H4 (cell line): ENCODE results near the gene HMGCL. TPM values are rescaled to one million over a fixed set of nuclear protein-coding genes. Genes with fewer than 3 reads are reported as not detected.
"Not testable (repeated sequence)": the region's sequence is repeated elsewhere in the genome, so short reads cannot be mapped to it uniquely, and the experiment has no call there.

ENCODE experiments used
- DNase-seq: peaks from one replicate; pipeline ENCODE4 v3.0.0-alpha.2; 2015; ENCODE audit warnings: low spot score
- total RNA-seq: library from RNA; depleted of rRNA; stranded (reverse); fragments of >200 nt; shearing (Covaris generic); gene quantifications from 2 replicates; pipeline ENCODE4 v1.2.3, GENCODE V29; 2014

The HMGCL gene
- total RNA-seq, 1 experiment from 2014 or later, result 34.5 TPM

DNA sequence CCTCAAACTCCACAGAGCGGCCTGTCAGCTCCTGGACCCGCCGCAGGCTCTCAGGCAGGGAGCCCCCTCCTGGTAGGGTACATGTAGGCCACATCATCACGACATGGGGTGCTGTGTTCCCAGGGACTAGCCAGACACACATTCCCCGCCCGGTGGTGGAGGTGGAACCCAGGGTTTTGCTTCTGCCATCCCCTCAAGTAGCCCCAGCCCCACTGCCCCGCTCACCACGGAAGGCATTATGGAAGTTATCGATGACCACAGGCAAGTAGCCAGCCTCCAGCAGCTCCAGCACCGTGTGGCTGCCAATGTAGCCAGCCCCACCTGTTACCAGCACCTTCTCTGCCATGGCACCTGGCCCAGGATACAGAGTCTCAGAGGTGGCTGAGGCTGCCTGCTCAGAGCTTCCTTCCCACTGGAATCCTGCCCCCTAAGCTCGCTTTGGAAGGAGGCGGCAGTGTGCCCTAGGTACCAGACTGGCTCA is 26.5 kb downstream of the HMGCL start:
- DNase-seq, result no peak

DNA sequence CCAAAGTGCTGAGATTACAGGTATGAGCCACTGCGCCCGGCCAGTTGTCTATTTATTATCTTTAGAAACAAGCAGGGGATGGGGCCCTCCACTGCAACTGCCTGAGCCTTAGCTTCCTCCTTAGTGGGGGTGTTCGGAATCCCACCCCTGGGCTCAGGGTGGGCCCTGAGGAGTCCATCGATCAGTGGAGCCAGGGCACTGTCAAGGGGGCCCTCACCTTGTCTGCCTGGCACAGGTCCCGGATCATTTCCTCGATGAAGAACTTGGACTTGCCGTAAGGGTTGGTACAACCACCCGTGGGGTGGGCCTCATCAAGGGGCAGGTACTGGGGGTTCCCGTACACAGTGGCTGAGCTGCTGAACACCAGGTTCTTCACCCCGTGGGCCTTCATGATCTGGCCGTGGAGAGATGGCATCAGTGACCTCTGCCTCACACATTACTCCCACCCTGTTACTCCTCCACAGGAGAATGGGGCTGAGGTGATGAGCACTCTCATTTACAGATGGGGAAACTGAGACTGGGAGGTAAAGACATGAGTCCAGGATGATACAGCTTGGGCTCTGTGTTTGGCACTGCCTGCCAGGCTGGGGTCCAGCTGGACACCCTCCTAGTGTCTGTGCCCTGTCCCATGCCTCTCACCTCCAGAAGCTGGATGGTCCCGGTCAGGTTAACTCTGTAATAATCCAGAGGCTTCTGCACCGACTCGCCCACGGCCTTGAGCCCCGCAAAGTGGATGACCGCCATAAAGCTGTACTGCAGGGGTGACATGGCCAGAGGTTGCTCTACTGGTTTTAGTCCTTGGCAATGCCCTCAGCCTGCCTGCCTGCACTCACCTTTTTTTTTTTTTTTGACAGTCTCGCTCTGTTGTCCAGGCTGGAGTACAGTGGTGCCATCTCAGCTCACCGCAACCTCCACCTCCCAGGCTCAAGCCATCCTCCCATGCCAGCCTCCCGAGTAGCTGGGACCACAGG is 27.5 kb downstream of the HMGCL start:
- DNase-seq, result no peak

DNA sequence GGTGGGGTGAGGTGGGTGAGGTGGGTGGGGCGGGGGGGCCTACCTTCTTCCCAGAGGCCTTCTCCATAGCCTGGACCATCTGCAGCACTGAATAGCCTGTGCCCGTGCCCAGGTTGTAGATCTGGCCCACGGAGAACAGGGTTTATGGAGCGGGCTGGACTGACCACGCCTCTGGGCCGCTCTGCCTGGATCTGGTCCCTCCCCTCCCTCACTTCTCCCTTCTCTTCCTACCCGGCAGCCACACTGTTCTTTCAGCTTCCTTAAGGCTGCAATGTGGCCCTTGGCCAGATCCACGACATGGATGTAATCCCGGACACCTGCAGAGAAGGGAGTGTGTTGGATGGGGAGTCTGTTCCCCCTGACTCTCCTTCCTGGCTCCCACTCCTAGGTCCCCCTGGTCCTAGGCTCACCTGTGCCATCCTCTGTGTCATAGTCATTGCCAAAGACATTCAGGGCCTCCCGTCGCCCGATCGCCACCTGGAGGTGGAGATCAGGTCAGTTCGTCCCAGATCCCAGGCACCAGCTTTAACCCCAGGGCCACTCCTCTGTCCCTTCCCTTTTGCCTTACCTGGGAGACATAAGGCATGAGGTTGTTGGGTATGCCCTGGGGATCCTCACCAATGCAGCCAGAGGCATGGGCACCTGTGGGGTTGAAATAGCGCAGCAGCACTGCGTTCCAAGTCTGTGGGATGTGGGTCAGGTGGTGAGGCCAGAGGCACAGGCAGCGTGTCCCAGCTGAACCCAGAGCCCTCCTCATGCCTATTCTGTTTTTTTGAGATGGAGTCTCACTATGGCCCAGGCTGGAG is 28.6 kb downstream of the HMGCL start:
- DNase-seq, result no peak

DNA sequence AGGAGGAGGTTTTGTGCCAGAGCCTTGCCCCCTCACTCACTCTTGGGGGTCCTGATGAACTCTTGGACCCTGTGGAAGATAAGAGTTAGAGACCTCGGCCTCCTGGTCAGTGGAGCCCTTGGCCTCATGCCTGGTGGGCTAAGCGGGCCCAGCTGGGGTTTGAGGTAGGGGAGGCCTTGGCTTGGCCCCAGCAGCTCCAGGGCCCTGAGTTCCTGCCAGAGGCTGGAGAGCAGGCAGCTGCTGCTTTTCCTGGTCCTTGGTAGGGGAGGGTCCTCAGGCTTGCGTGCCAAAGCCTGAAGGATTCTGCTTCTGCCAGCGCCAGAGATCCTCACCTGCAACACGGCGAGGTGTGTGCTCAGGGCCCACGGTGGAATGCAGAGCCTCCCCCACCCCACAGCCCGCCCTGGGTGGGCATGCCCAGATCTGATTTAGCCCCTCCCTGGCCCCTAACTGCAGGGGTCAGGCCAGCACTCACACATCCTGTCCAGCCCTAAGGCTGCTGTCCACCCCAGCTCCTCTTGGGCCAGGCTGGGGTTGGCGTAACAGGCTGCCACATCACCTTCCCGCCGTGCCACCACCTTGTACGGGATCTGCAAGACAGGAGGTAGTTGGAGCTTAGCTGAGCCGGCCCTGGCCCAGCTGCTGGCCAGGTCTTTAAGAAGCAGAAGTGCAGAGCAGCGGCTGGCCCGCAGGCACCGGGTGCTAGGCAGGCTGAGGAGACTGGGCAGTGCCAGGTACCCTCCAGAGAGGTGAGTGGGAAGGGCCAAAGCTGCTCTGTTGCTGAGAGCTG is 29.4 kb downstream of the HMGCL start:
- no peak for DNase-seq

DNA sequence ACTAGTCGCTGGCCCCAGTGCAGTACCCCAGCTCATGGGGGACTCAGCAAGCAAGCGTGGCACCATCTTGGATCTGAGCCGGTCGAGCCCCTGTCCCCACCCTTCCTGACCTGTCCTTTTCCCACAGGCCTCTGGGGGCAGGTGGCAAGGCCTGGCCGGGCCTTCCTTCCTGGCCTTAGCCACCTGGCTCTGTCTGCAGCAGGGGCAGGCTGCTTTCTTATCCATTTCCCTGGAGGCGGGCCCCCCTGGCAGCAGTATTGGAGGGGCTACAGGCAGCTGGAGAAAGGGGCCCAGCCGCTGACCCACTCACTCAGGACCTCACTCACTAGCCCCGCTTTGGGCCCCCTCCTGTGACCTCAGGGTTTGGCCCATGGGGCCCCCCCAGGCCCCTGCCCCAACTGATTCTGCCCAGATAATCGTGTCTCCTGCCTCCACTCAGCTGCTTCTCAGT is 30.5 kb downstream of the HMGCL start:
- DNase-seq, result not testable (repeated sequence)

DNA sequence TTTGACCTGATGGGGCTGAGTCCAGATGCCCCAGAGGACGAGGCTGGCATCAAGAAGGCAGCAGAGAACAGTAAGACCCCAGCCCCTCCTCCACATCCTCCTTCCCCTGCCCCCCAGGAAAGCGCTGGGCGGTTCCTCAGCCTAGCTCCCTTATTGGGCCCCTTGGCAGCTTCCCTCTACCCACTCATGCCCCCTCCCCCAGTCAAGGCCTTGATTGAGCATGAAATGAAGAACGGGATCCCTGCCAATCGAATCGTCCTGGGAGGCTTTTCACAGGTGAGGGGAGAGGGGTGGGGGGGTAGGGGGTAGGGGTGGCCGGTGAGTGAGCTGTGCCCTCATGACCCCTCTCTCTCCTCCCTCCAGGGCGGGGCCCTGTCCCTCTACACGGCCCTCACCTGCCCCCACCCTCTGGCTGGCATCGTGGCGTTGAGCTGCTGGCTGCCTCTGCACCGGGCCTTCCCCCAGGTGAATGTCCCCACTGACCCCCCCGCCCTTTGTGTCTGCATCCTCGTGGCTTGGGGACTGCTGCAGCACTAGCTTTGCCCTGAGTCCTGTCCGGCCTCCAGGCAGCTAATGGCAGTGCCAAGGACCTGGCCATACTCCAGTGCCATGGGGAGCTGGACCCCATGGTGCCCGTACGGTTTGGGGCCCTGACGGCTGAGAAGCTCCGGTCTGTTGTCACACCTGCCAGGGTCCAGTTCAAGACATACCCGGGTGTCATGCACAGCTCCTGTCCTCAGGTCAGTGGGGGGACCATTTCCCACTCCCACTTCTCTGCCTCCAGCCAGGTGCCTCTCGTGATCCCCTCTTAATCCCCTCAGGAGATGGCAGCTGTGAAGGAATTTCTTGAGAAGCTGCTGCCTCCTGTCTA is 31.1 kb downstream of the HMGCL start:
- DNase-seq, result no peak

DNA sequence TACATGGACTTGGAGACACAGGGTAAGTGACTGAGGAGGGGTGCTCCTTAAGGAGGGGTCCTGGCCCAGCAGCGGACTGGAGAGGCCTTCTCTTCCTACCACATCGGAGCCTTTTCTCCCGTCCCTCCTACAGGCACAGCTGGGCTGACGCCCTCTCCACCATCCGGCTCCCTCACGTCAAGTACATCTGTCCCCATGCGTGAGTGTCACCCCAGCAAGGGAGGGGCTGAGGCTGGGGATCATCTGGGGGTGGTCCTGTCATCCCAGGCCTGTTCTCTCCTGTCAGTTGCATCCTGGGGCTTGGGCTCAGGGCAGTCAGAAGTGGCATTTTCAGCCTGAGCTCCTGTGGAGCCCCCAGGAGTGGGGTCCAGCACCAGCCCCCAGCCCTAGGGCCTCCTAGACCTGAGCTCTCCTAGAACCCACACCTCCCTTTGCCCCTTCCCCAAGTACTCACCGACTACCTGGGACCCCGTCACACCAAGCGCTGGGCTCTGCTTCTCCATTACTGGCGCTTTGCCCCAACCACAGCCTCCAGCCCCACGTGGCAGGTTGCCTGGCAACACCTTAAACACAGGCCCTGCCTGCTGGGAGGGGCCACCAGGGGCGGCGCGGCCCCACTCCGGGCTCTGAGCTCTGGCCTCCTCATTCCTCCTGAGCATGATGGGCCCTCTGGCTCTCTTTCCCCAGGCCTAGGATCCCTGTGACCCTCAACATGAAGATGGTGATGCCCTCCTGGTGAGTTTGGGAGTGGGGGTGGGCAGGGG is 32.0 kb downstream of the HMGCL start:
- DNase-seq, result peak; percentile 86

DNA sequence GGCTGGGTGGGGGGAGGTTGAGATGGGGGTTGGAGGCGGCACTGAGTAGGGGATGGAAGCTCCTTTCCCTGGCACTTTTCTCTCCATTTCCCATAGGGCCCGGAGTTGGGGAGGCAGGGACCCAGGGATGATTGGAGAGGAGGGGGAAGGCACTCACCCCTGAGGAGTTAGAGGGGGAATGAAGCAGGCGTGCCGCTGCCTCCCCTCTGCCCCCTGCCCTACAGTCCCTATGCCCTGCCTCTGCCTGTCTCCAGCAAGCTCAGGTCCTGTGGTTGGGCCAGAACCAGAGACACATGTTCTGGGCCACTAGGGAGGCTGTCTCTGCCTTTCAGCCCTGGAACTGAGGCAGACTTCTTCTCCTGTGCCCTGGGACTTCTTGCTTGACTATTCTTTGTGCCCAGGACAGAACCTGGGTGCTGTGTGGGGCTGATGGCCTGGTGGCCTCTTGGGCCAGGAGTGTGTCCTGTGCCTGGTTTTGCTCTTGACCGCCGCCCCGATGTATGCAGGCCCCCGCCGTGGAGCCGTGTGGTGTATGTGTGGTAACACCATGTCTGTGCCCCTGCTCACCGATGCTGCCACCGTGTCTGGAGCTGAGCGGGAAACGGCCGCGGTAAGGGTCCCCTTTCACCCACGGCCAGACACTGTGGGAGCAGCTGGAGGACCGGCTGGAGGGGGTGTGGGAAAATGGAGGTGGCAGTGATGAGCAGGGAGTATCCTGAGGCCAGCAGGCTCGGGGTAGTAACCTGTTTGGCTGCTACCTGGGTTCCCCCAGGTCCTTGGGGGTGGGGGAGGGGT is 32.9 kb downstream of the HMGCL start:
- DNase-seq, result no peak

DNA sequence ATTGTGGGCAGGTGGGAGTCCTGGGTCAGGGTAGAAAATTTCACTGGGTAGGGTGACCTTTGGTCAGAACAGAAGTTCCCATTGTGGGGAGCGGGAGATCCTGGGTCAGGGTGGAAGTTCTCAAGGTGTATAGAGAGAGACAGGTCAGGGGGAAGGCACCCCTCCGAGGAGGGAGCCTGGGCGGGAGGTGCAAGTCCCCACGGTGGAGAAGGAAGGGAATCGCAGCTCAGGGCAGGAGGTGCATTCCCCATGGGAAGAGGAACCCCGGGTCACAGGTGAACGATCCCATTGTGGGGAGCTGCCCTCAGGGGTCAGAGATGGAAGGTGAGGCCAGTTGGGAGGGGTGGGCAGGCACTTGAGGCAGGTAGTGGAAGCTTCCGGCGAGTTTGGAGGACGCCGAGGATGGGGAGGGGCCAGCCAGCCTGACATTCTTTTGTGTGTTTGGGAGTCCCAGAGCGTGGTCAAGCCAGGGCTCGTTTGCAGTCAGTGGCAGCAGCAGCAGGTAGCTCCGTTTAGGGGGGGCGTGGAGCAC is 33.6 kb downstream of the HMGCL start:
- peak; percentile 16 for DNase-seq

DNA sequence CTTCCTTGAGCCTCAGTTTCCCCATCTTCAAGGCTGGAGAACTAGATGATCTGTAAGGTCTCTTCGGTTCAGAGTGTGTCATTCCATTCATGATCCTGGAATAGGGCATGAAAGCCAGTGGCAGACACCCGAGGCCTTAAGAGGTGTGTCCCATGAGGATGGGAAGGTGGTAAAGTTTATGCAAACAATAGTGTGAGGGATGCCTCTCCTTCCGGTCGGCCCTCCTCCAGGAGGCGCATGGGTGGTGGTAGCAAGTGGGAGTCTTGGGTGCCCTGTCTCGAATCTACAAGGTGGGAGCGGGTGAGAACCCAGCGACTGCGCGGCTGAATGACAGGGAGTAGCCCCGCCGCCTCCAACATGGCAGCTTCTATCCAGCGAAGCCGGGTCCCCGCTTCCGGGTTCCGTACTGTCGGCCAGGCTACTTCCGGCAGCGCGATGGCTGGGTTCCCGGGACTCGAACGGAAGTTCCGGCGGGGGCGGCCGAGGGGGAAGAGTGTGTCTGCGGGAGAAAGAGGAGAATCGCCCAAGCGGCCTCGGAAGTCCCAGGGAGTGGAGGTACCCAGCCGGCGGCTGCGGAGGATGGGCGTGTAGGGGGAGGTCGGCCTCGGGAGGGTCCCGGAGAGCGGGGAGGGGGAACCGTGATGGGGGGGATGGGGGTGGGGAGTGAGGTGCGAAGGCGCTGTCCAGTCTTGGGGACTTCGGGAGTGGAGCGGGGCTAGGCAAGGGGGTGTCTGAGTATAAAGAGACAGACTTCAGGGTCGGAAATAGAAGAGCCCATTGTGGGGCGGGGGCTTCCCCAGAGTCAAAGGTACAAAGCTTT is 34.3 kb downstream of the HMGCL start, which contains the start of gene LYPLA2:
Gene LYPLA2 (plus strand): TSS at position 450 of the 820 bp plus-strand sequence. CDS start 1,538 bp downstream, outside the sequence.
- peak; percentile 85 for DNase-seq

DNA sequence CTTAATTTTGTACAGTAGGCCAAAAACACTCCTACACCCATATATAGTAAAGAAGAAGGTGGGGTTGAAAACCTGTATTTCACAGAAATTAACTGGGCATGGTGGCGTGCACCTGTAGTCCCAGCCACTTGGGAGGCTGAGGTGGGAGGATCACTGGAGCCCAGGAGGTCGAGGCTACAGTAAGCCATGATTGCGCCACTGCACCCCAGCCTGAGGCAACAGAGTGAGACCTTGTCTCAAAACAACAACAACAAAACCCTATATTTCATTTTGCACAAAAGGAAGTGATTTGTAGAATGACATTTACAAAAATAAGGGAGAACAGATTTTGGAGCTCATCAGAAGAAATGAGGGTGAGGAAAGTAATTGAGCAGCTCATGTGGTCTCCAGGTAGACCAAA is 36.5 kb downstream of the HMGCL start:
- no peak for DNase-seq

DNA sequence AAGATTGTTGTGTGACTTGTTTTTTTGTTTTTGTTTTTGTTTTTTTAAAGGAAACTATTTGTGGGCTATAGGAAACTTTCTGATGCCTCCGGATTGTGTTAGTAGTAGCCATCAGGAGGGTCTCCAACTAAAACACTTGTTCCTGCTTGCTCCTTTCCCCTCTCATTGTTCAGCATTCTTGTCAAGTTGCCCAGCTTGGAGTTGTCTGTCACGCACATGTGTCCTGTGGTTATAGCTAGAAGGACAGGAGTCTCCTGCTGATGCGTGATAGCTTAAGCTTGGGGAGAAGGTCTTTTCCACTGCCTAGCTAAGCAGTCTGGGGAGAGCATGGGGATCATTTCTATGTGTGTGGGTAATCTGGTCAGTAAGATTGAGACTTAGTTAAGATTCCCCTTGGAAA is 37.5 kb downstream of the HMGCL start:
- no peak for DNase-seq

DNA sequence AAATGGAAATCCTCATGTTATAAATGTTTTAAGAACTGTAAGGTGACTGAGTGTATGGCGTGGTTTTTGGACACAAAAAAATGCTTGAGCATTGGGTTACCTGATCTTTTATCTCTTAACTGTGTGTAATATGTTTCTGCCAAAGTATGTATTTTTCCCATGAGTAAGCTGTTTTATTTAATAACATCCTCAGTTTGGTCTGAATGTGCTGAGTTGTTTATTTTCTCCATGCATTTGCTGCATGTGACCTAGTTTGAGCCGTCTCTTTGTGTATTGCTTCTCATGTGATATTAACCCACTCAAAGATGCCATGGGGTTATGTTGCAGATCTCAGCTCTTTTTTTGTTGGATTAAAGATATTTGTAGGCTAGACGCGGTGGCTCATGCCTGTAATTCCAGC is 40.4 kb downstream of the HMGCL start:
- no peak for DNase-seq

DNA sequence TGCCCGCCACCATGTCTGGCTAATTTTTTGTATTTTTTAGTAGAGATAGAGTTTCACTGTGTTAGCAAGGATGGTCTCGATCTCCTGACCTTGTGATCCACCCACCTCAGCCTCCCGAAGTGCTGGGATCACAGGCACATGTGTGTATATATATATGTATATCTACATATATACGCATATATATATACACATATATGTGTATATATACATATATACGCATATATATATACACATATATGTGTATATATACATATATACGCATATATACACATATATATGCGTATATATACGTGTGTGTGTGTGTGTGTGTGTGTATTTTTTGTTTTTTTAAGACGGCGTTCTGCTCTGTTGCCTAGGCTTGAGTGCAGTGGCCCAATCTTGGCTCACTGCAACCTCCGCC is 42.1 kb downstream of the HMGCL start:
- not testable (repeated sequence) for DNase-seq

DNA sequence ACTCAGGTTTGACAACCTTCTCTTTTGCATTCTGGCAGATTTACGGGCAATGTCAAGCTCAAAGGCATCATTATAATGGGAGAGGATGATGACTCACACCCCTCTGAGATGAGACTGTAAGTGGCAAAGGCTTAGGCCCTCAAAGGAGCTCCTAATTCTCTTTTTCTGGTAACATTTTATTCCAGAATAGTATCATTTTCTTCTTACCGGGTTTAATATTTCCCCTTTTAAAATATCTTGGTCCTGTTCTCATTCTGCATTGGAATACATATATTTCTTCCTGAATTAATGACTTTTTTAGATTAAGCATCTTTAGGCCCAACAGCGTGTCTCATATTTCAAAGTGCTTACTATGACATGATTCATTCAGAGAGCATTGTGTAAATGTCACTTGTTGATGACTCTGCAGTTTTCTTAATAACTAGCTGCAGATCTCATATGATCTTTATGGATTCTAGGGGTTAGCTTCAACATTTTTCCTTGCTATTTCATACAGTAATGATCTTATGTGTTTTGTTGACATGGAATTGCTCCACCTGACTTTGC is 45.3 kb downstream of the HMGCL start:
- no peak for DNase-seq

DNA sequence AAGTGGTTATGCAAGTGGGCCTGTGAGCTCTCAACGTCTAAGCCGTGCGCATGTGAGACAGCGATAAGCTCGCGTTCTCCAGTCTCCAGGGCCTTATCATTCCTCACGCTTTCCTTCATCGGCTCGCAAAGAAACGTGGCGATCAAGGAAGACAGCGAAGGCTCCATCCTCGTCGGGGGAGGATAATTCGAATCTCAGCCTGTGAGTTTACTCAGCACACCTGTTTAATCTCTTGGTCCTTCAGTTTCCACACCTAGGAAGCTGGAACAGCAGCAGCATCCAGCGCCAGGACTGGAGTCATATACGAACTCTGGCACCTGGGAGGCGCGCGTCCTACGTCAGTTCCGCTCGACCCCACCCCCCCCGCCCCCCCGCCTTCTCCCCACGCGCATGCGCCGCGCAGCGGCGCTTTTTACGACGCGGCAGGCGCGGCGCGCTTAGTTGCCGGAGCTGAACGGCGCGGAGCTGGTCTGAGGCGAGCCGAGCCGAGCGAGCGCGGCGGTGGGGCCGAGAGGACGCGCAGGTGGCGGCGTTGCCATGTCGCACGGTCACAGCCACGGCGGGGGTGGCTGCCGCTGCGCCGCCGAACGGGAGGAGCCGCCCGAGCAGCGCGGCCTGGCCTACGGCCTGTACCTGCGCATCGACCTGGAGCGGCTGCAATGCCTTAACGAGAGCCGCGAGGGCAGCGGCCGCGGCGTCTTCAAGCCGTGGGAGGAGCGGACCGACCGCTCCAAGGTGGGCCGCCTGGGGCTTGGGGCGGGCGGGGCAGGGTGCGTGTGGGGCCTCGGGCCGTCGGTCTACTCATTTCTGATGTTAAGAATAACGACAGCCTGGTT is 47.0 kb downstream of the HMGCL start, which contains the start of gene PITHD1:
Gene PITHD1 (plus strand): TSS at position 440 of the 836 bp plus-strand sequence. CDS start 98 bp downstream, at position 538.
- peak; percentile 69 for DNase-seq
